ENCODE data around the gene TEX14. TPM values are rescaled to one million over a fixed set of nuclear protein-coding genes. Genes with fewer than 3 reads are reported as not detected.

The TEX14 gene
- total and polyA plus RNA-seq, 5 experiments from 2014 or later = 0.24 to 1.3 (median 0.83) TPM; not detected in 1

Other genes with a start within 250 kb of the TEX14 start
- 1 to 10 TPM; 2.9 to 3.0 TPM for gene HSF5, start 203.6 kb downstream of the TEX14 start, total RNA-seq
- gene HSF5, start 203.6 kb downstream of the TEX14 start, polyA plus RNA-seq = 1 to 10 TPM in 1 of 3 donors, under 1 TPM in 2; 0.14 to 1.8 (median 0.73) TPM
- 10 to 100 TPM; 50.6 to 54.6 TPM for gene MTMR4, start 177.4 kb downstream of the TEX14 start, total RNA-seq
- 10 to 100 TPM; 14.8 to 22.4 (median 16.6) TPM for gene MTMR4, start 177.4 kb downstream of the TEX14 start, polyA plus RNA-seq
- 10 to 100 TPM; 25.9 to 31.0 TPM for gene RAD51C, start 557 bp upstream of the TEX14 start, total RNA-seq
- gene RAD51C, start 557 bp upstream of the TEX14 start, polyA plus RNA-seq = 10 to 100 TPM; 46.6 to 50.7 (median 47.9) TPM
- not detected for gene PPM1E, start 63.8 kb upstream of the TEX14 start, total RNA-seq
- under 1 TPM in 1 of 3 donors, not detected in 2; 0.05 TPM for gene PPM1E, start 63.8 kb upstream of the TEX14 start, polyA plus RNA-seq